H1 (cell line): Measurements from ENCODE around the gene PCDHA13. TPM values are rescaled to one million over a fixed set of nuclear protein-coding genes. Genes with fewer than 3 reads are reported as not detected.

ENCODE experiments used
- CTCF ChIA-PET: fragments of 300-600 bp; sonication (Branson Sonifier 250); formaldehyde crosslinking; loops from one replicate; lab custom pipeline; 2021; ENCODE audit not compliant: partially characterized antibody; lab: Charles Lee
- POLR2A ChIA-PET: fragments of 300-600 bp; sonication (Branson Sonifier 250); formaldehyde crosslinking; loops from one replicate; lab custom pipeline; 2021; ENCODE audit warnings: inconsistent platforms; ENCODE audit not compliant: partially characterized antibody; lab: Charles Lee
- DNase-seq, 2 experiments: peaks; one replicate each; pipeline versions ENCODE4 v3.0.0 to v3.0.0-alpha.2; 2010 to 2022; ENCODE audit warnings: low spot score in 2 of 2, low read depth in 1 of 2, mixed read lengths in 1 of 2
- FAIRE-seq: peaks from 2 replicates; lab custom pipeline; 2011; peaks lifted over from hg19 to GRCh38; lab: Jason Lieb, UNC
- H2AFZ ChIP-seq: 2 replicates; pipeline ENCODE4 v1.8.1; 2012; ENCODE audit warnings: low read length, inconsistent platforms
- H2AK5ac ChIP-seq: 2 replicates; pipeline ENCODE4 v1.6.1; 2013; ENCODE audit warnings: low read depth, low read length
- H2BK120ac ChIP-seq: replicated peaks from 2 replicates; pipeline ENCODE3; 2013; ENCODE audit warnings: low read depth, low read length, inconsistent platforms
- H2BK12ac ChIP-seq: 2 replicates; pipeline ENCODE4 v1.6.1; 2013; ENCODE audit warnings: low read depth, low read length
- H2BK15ac ChIP-seq: 2 replicates; pipeline ENCODE4 v1.6.1; 2013; ENCODE audit warnings: low read length
- H2BK20ac ChIP-seq: 2 replicates; pipeline ENCODE4 v1.6.1; 2013; ENCODE audit warnings: low read length
- H2BK5ac ChIP-seq: 2 replicates; pipeline ENCODE4 v1.6.1; 2013; ENCODE audit warnings: low read depth, low read length
- H3K14ac ChIP-seq: 2 replicates; pipeline ENCODE4 v1.6.1; 2013; ENCODE audit warnings: inconsistent platforms; ENCODE audit not compliant: insufficient read length
- H3K18ac ChIP-seq: 2 replicates; pipeline ENCODE4 v1.6.1; 2013; ENCODE audit warnings: low read length; ENCODE audit errors: extremely low read depth
- H3K23ac ChIP-seq: 2 replicates; pipeline ENCODE4 v1.6.1; 2013; ENCODE audit warnings: inconsistent platforms; ENCODE audit not compliant: insufficient read length
- H3K23me2 ChIP-seq: 2 replicates; pipeline ENCODE4 v1.6.1; 2013; ENCODE audit warnings: low read depth, low read length
- H3K27ac ChIP-seq: 2 replicates; pipeline ENCODE4 v1.6.1; 2011; ENCODE audit warnings: low read depth, low read length, inconsistent platforms
- H3K27me3 ChIP-seq, 4 experiments: replicated peaks in 1 of 4; 1 replicate in 1 of 4; 2 replicates in 3 of 4; pipeline versions ENCODE4 v1.6.1 to v1.8.1; 2011 to 2013; ENCODE audit warnings: low read length in 3 of 4, mild to moderate bottlenecking in 3 of 4, inconsistent platforms in 2 of 4, mixed read lengths in 2 of 4, moderate library complexity in 1 of 4; ENCODE audit not compliant: control insufficient read depth in 3 of 4, insufficient read depth in 3 of 4; ENCODE audit errors: extremely low read depth in 1 of 4
- H3K36me3 ChIP-seq, 4 experiments: 2 replicates each; pipeline versions ENCODE4 v1.6.1 to v1.8.1; 2011 to 2013; ENCODE audit warnings: mild to moderate bottlenecking in 4 of 4, low read length in 3 of 4, moderate library complexity in 2 of 4, control low read depth in 1 of 4, inconsistent platforms in 1 of 4; ENCODE audit not compliant: insufficient read depth in 4 of 4, control insufficient read depth in 2 of 4
- H3K4ac ChIP-seq: replicated peaks from 2 replicates; pipeline ENCODE3; 2013; ENCODE audit warnings: low read length, low read depth, mixed read lengths, inconsistent platforms; ENCODE audit not compliant: insufficient read length
- H3K4me1 ChIP-seq, 4 experiments: replicated peaks in 1 of 4; 1 replicate in 1 of 4; 2 replicates in 3 of 4; pipeline versions ENCODE4 v1.6.1 to v1.8.1; 2011 to 2013; ENCODE audit warnings: low read length in 3 of 4, inconsistent platforms in 2 of 4, mixed read lengths in 1 of 4; ENCODE audit not compliant: insufficient read depth in 4 of 4, control insufficient read depth in 3 of 4
- H3K4me2 ChIP-seq, 2 experiments: 2 replicates each; pipeline versions ENCODE4 v1.6.1 to v1.8.1; 2011 to 2013; ENCODE audit warnings: low read depth in 2 of 2, low read length in 2 of 2, control low read depth in 1 of 2, inconsistent platforms in 1 of 2, mild to moderate bottlenecking in 1 of 2; ENCODE audit not compliant: insufficient read depth in 1 of 2
- H3K4me3 ChIP-seq, 4 experiments: fragments of 200-600, 300-600 bp in 1 of 4; sonication (generic), shearing (Covaris generic), sonication (Bioruptor Twin) in 1 of 4; 2 replicates each; pipeline versions ENCODE4 v1.5.1 to v1.8.1; 2011 to 2016; ENCODE audit warnings: low read length in 4 of 4, low read depth in 3 of 4, control low read depth in 2 of 4, inconsistent platforms in 2 of 4, mild to moderate bottlenecking in 2 of 4, mixed read lengths in 1 of 4, moderate library complexity in 1 of 4; ENCODE audit not compliant: insufficient read depth in 2 of 4; ENCODE audit errors: extremely low read depth in 1 of 4
- H3K56ac ChIP-seq: replicated peaks from 2 replicates; pipeline ENCODE3; 2013; ENCODE audit warnings: low read depth, mild to moderate bottlenecking, mixed read lengths, low read length, inconsistent platforms; ENCODE audit not compliant: insufficient read length
- H3K79me1 ChIP-seq: 2 replicates; pipeline ENCODE4 v1.6.1; 2013; ENCODE audit warnings: low read depth, low read length, control low read depth
- H3K79me2 ChIP-seq, 2 experiments: 2 replicates each; pipeline versions ENCODE4 v1.6.1 to v1.8.1; 2012 to 2013; ENCODE audit warnings: low read length in 2 of 2, mild to moderate bottlenecking in 2 of 2, inconsistent platforms in 1 of 2; ENCODE audit not compliant: insufficient read depth in 2 of 2, control insufficient read depth in 1 of 2
- H3K9ac ChIP-seq, 4 experiments: replicated peaks in 1 of 4; 1 replicate in 1 of 4; 2 replicates in 3 of 4; pipeline versions ENCODE4 v1.6.1 to v1.8.1; 2011 to 2013; ENCODE audit warnings: low read depth in 3 of 4, low read length in 3 of 4, control low read depth in 2 of 4, mild to moderate bottlenecking in 2 of 4, moderate library complexity in 2 of 4, inconsistent platforms in 1 of 4; ENCODE audit errors: extremely low read depth in 1 of 4
- H3K9me3 ChIP-seq, 2 experiments: 2 replicates each; pipeline versions ENCODE4 v1.6.1 to v1.8.1; 2012 to 2013; ENCODE audit warnings: mild to moderate bottlenecking in 2 of 2, moderate library complexity in 2 of 2, control low read depth in 1 of 2, inconsistent platforms in 1 of 2, low read depth in 1 of 2, low read length in 1 of 2, mixed read lengths in 1 of 2; ENCODE audit not compliant: insufficient read depth in 2 of 2
- H4K20me1 ChIP-seq, 2 experiments: replicated peaks in 1 of 2; 2 replicates each; pipeline versions ENCODE3 to v1.8.1; 2011 to 2013; ENCODE audit warnings: inconsistent platforms in 2 of 2, low read length in 2 of 2, mild to moderate bottlenecking in 1 of 2; ENCODE audit not compliant: insufficient read depth in 2 of 2, control insufficient read depth in 1 of 2
- H4K5ac ChIP-seq: 2 replicates; pipeline ENCODE4 v1.6.1; 2013; ENCODE audit warnings: low read length, low read depth, mixed read lengths, inconsistent platforms; ENCODE audit not compliant: insufficient read length
- H4K8ac ChIP-seq: 2 replicates; pipeline ENCODE4 v1.8.0; 2013; ENCODE audit warnings: mild to moderate bottlenecking, moderate library complexity, low read length, inconsistent platforms; ENCODE audit not compliant: insufficient read depth; ENCODE audit errors: extremely low read depth
- H4K91ac ChIP-seq: replicated peaks from 2 replicates; pipeline ENCODE3; 2013; ENCODE audit warnings: low read length, mixed read lengths, inconsistent platforms; ENCODE audit not compliant: insufficient read length
- ASH2L ChIP-seq: fragments of 200-600, 300-600 bp; sonication (generic); IDR thresholded peaks from one replicate; pipeline ENCODE4 v1.7.1; 2017; ENCODE audit warnings: low read length
- CBX5 ChIP-seq: fragments of 300-800, 300-1000 bp; sonication (generic); IDR thresholded peaks from 2 replicates; pipeline ENCODE4 v1.7.1; 2016; ENCODE audit warnings: antibody characterized with exemption, low read length, low read depth
- CBX8 ChIP-seq: fragments of 300-800, 300-1000 bp; sonication (generic); IDR thresholded peaks from 2 replicates; pipeline ENCODE4 v1.7.1; 2016; ENCODE audit warnings: low read depth, low read length, borderline replicate concordance
- CREB1 ChIP-seq: IDR thresholded peaks from 2 replicates; pipeline ENCODE4 v1.6.1; 2012; ENCODE audit warnings: inconsistent platforms
- CTBP2 ChIP-seq: IDR thresholded peaks from 2 replicates; pipeline ENCODE4 v1.7.0; 2011; ENCODE audit warnings: borderline replicate concordance, mild to moderate bottlenecking, moderate library complexity, mixed read lengths, low read length; ENCODE audit not compliant: insufficient read depth, insufficient read length
- EZH2 ChIP-seq: fragments of 200-600 bp; sonication (generic); IDR thresholded peaks from 2 replicates; pipeline ENCODE4 v1.7.1; 2012; ENCODE audit warnings: low read depth, mild to moderate bottlenecking, moderate library complexity, low read length, inconsistent platforms; ENCODE audit not compliant: severe bottlenecking
- NRF1 ChIP-seq: IDR thresholded peaks from 2 replicates; pipeline ENCODE4 v1.6.1; 2011; ENCODE audit warnings: mild to moderate bottlenecking, low read depth, low read length, improper control_type of control experiment
- POLR2A ChIP-seq, 2 experiments: IDR thresholded peaks; 1 replicate in 1 of 2; 2 replicates in 1 of 2; pipeline ENCODE4 v1.6.1; 2011; ENCODE audit warnings: low read depth in 2 of 2, low read length in 2 of 2, mild to moderate bottlenecking in 2 of 2; ENCODE audit errors: control extremely low read depth in 1 of 2
- SP4 ChIP-seq: IDR thresholded peaks from 2 replicates; pipeline ENCODE4 v1.6.1; 2012; ENCODE audit warnings: low read length, inconsistent platforms
- TEAD4 ChIP-seq: IDR thresholded peaks from 2 replicates; pipeline ENCODE4 v1.6.1; 2012; ENCODE audit warnings: low read depth, low read length, inconsistent platforms, mixed read lengths
- WGBS, 2 experiments: shearing (Covaris generic) in 1 of 2; methylation state at CpG; one replicate each; pipeline versions ENCODE4 v1.1.6 to v1.1.7; 2013 to 2015; ENCODE audit warnings: low lambda C conversion rate in 2 of 2, mixed read lengths in 2 of 2, inconsistent platforms in 1 of 2, low coverage in 1 of 2, missing lambda C conversion rate in 1 of 2; ENCODE audit not compliant: insufficient replicate concordance in 2 of 2, insufficient coverage in 1 of 2, insufficient read length in 1 of 2; ENCODE audit errors: extremely low coverage in 1 of 2, missing lambda C conversion rate in 1 of 2; 5-methylcytosine and 5-hydroxymethylcytosine counted together
- polyA plus RNA-seq, 7 experiments: library from polyadenylated mRNA; depleted of rRNA in 3 of 7; stranded (reverse) in 5 of 7; unstranded in 2 of 7; fragments of >200 nt in 5 of 7; fragments of 200-250 nt in 2 of 7; gene quantifications; 1 replicate in 5 of 7; 2 replicates in 1 of 7; 4 replicates in 1 of 7; pipeline versions ENCODE4 v1.2.1 to v1.2.3, GENCODE V29; 2011 to 2013; ENCODE audit warnings: missing spikeins in 2 of 7, mixed read lengths in 2 of 7
- total RNA-seq: library from RNA; stranded (reverse); fragmentation: NEBNext Ultra II Directional; extraction: Animal tissue kit (Norgen Biotek cat#: 25700); gene quantifications from 2 replicates; pipeline ENCODE4 v1.2.1, GENCODE V29; 2021

PCDHA13 gene
- total and polyA plus RNA-seq, 2 of the 8 experiments (the other 6 are each of a cell fraction or from before 2014, with no cell fraction given), result 1.2 to 1.3 TPM

- no peaks in the 10 kb centered on the region for H3K79me2 ChIP-seq
- no peak overlapping the region for H2BK20ac ChIP-seq
- H3K79me1 ChIP-seq, result no peaks in the 10 kb centered on the region
- no peak overlapping the region for H2BK120ac ChIP-seq
- H2BK5ac ChIP-seq, result no peak overlapping the region
- H3K9ac ChIP-seq, result no peak overlapping the region
- no peak overlapping the region for H3K27ac ChIP-seq
- H4K20me1 ChIP-seq, result no peaks in the 10 kb centered on the region
- no peak overlapping the region for H3K18ac ChIP-seq
- H3K23me2 ChIP-seq, result no peaks in the 10 kb centered on the region
- H3K23ac ChIP-seq, result no peak overlapping the region
- WGBS, 2 experiments, result 94% methylated on average over 7 of the region's 87 CpGs; no CpG with 5 or more reads in 1 of the 2 experiments
- CTCF ChIA-PET, result interaction anchor here (0.6 to 4.5 kb wide), 10 partner anchors 15 to 207 kb away, joined by 3 to 122 read pairs (median 12); partner anchors contain the start of genes PCDHA11, PCDHA4, PCDHA6 and PCDHB1
- H3K4me2 ChIP-seq, result no peak overlapping the region
- H3K9me3 ChIP-seq, result no peaks in the 10 kb centered on the region; a peak in 1 of 4 replicates
- POLR2A ChIA-PET, result interaction anchor here (1.8 kb wide), 1 partner anchor 26 kb away, joined by 10 read pairs; the partner anchor contains the start of gene PCDHA11
- H3K36me3 ChIP-seq, result peaks cover 0 to 3% (median 0%) of the 10 kb centered on the region in 4 experiments; a peak in 1 of 8 replicates
- no peak overlapping the region for H3K56ac ChIP-seq
- H2BK15ac ChIP-seq, result no peak overlapping the region
- H2AFZ ChIP-seq, result no peak overlapping the region
- no peak overlapping the region for H4K5ac ChIP-seq
- H3K4me1 ChIP-seq, result no peaks in the 10 kb centered on the region
- TF ChIP-seq CBX5 (no peak), NRF1 (no peak), TEAD4 (no peak), POLR2A (IDR thresholded peaks at IDR 0.05; ENCODE audit: control extremely low read depth in 1 of 2, low read depth in 2 of 2, low read length in 2 of 2) (no peak), CREB1 (no peak), CBX8 (no peak), CTBP2 (no peak), EZH2 (no peak), SP4 (no peak), ASH2L (no peak)
- H3K4me3 ChIP-seq, result no peak overlapping the region
- DNase-seq, result no peak
- no peak overlapping the region for H2BK12ac ChIP-seq
- H3K27me3 ChIP-seq, result no peaks in the 10 kb centered on the region
- H3K14ac ChIP-seq, result no peak overlapping the region
- no peak overlapping the region for H3K4ac ChIP-seq
- no peak for FAIRE-seq
- H4K91ac ChIP-seq, result no peak overlapping the region
- H4K8ac ChIP-seq, result no peak overlapping the region
- H2AK5ac ChIP-seq, result no peak overlapping the region
These were observed 38.9 kb upstream of the PCDHA13 start for GRCh38 chr5:140842798-140843733.
